C4-2B (cell line): Measurements from ENCODE around the gene C6orf15.

Source experiments
- H3K27ac ChIP-seq: fragments of 450-650 bp; 2 replicates; pipeline ENCODE4 v1.5.1; 2017
- CTCF ChIP-seq: fragments of 450-650 bp; conservative IDR thresholded peaks from 2 replicates; pipeline ENCODE4 v1.5.1; 2017; ENCODE audit warnings: mild to moderate bottlenecking
- ZFX ChIP-seq: fragments of 450-650 bp; IDR thresholded peaks from 2 replicates; pipeline ENCODE4 v1.6.1; 2017

C6orf15 gene

GRCh38 chr6:31096656-31097055 lies 15.7 kb downstream of the C6orf15 start:
- TF ChIP-seq ZFX (no peak), CTCF (no peak)
- H3K27ac ChIP-seq, result no peak overlapping the region

- TF ChIP-seq CTCF, result no peak
- TF ChIP-seq ZFX, result no peak
Measured at GRCh38 chr6:31096215-31096614, 16.2 kb downstream of the C6orf15 start.

GRCh38 chr6:31094389-31094881 lies 17.9 kb downstream of the C6orf15 start:
- TF ChIP-seq ZFX (no peak), CTCF (no peak)
- H3K27ac ChIP-seq, result peak overlapping the region; percentile 22

More at GRCh38 chr6:31096215-31096614, 16.2 kb downstream of the C6orf15 start:
- no peak overlapping the region for H3K27ac ChIP-seq

GRCh38 chr6:31092769-31093505 lies 19.4 kb downstream of the C6orf15 start:
- TF ChIP-seq ZFX (no peak), CTCF (no peak)
- H3K27ac ChIP-seq, result no peak overlapping the region

GRCh38 chr6:31092238-31092637 lies 20.1 kb downstream of the C6orf15 start:
- TF ChIP-seq ZFX (no peak), CTCF (no peak)
- H3K27ac ChIP-seq, result no peak overlapping the region

GRCh38 chr6:31091680-31092079 lies 20.7 kb downstream of the C6orf15 start:
- no peak for TF ChIP-seq CTCF
- TF ChIP-seq ZFX, result no peak
- H3K27ac ChIP-seq, result no peak overlapping the region

- H3K27ac ChIP-seq, result no peak overlapping the region
- no peak for TF ChIP-seq CTCF
- TF ChIP-seq ZFX, result no peak
Measured at GRCh38 chr6:31090973-31091364, 21.4 kb downstream of the C6orf15 start.
